Smooth muscle cell (in vitro differentiated cells): Measurements from ENCODE around the gene BRD1. TPM values are rescaled to one million over a fixed set of nuclear protein-coding genes. Genes with fewer than 3 reads are reported as not detected.

Source experiments
- DNase-seq: peaks from one replicate; lab custom pipeline; 2025; ENCODE audit not compliant: unreplicated experiment; lab: John Stamatoyannopoulos, UW
- H2AFZ ChIP-seq: fragments of 200-600 bp; sonication (generic); 2 replicates; pipeline ENCODE4 v1.6.0; 2016; ENCODE audit warnings: antibody characterized with exemption, low read depth, mild to moderate bottlenecking
- H3F3A ChIP-seq: fragments of 200-600 bp; sonication (generic); 2 replicates; pipeline ENCODE4 v1.6.0; 2017; ENCODE audit warnings: antibody characterized with exemption, low read depth
- H3K27ac ChIP-seq: fragments of 200-600 bp; sonication (generic); 2 replicates; pipeline ENCODE4 v1.5.1; 2016; ENCODE audit warnings: low read depth, mild to moderate bottlenecking
- H3K27me3 ChIP-seq: fragments of 200-600 bp; sonication (generic); 2 replicates; pipeline ENCODE4 v1.6.1; 2016; ENCODE audit warnings: low read depth, mild to moderate bottlenecking
- H3K36me3 ChIP-seq: fragments of 200-600 bp; sonication (generic); 2 replicates; pipeline ENCODE4 v1.5.1; 2016; ENCODE audit warnings: low read depth
- H3K4me1 ChIP-seq: fragments of 200-600 bp; sonication (generic); 2 replicates; pipeline ENCODE4 v1.5.1; 2016; ENCODE audit warnings: low read depth
- H3K4me2 ChIP-seq: fragments of 200-600 bp; sonication (generic); 2 replicates; pipeline ENCODE4 v1.6.0; 2016; ENCODE audit warnings: mild to moderate bottlenecking
- H3K4me3 ChIP-seq: fragments of 200-600 bp; sonication (generic); 2 replicates; pipeline ENCODE4 v1.5.1; 2016; ENCODE audit warnings: mild to moderate bottlenecking
- H3K79me2 ChIP-seq: fragments of 200-600 bp; sonication (generic); 2 replicates; pipeline ENCODE4 v1.6.0; 2016; ENCODE audit warnings: low read depth, mild to moderate bottlenecking
- H3K9ac ChIP-seq: fragments of 200-600 bp; sonication (generic); 2 replicates; pipeline ENCODE4 v1.6.0; 2016; ENCODE audit warnings: low read depth
- H3K9me3 ChIP-seq: fragments of 200-600 bp; sonication (generic); replicated peaks from 2 replicates; pipeline ENCODE4 v1.5.1; 2016; ENCODE audit warnings: low read depth
- H4K20me1 ChIP-seq: fragments of 200-600 bp; sonication (generic); 2 replicates; pipeline ENCODE4 v1.6.0; 2016; ENCODE audit warnings: low read depth
- CTCF ChIP-seq: fragments of 200-600 bp; sonication (generic); IDR thresholded peaks from 2 replicates; pipeline ENCODE4 v1.5.1; 2017; ENCODE audit warnings: borderline replicate concordance, mild to moderate bottlenecking, antibody characterized with exemption; ENCODE audit not compliant: insufficient read depth, poor library complexity, severe bottlenecking
- WGBS: methylation state at CpG from one replicate; pipeline ENCODE4 v1.1.7; 2016; ENCODE audit warnings: low lambda C conversion rate; 5-methylcytosine and 5-hydroxymethylcytosine counted together
- polyA plus RNA-seq: library from polyadenylated mRNA; unstranded; fragments of >200 nt; fragmentation: Nextera tagmentation; extraction: Ambion mirVana; gene quantifications from 2 replicates; pipeline ENCODE4 v1.2.1, GENCODE V29; 2016
- total RNA-seq: library from RNA; depleted of rRNA; stranded (reverse); fragments of >200 nt; gene quantifications from 2 replicates; pipeline ENCODE4 v1.2.3, GENCODE V29; 2014

The BRD1 gene
- total and polyA plus RNA-seq, 2 experiments from 2014 or later: 15.0 to 20.5 TPM

DNA sequence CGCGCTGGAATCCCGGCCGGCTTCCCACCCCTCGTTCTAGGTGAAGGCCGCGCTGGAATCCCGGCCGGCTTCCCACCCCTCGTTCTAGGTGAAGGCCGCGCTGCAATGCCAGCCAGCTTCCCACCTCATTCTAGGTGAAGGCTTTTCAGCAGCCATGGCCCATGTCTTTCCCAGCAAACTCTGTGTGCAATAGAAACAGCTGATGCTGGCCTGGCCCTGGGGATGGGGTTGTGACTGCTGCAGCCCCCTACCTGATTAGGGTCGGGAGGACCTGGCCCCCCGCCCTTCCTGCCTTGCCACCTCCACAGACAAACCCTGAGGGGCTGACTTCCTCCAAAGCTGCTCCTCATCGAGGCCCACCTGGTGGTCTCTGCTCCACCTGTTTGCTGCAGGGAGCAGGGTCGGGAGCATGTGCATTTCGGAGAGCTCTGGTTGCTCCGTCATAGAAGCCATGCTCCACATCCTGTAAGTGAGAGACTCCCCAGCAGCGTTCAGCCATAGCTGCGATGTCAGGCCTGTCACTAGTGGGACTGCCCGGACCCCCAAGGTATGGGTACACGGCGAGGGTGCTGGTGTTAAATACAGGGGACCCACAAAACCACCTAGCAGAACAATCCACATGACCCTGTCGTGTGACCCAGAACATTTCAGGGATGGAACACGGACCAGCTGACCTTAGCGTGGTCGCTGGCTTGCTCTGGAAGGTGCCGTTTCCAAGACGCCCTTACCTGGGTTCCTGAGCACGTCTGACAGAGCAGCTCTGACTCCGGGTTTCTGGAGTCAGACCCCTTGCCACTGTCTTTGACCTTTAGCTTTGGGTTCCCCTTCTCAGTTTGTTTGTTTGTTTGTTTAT, 29.3 kb upstream of the BRD1 start:
- no peak overlapping the region for H3K9ac ChIP-seq
- peaks cover 5% of the 10 kb centered on the region for H3F3A ChIP-seq
- H3K27ac ChIP-seq: no peak overlapping the region
- peaks cover 17% of the 10 kb centered on the region for H3K4me1 ChIP-seq
- no peaks in the 10 kb centered on the region for H3K36me3 ChIP-seq
- DNase-seq: no peak
- H3K27me3 ChIP-seq: peaks cover 6% of the 10 kb centered on the region
- 97% methylated on average over 21 of the region's 31 CpGs for WGBS
- H3K79me2 ChIP-seq: peaks cover 78% of the 10 kb centered on the region
- no peak overlapping the region for H2AFZ ChIP-seq
- H4K20me1 ChIP-seq: peaks cover 78% of the 10 kb centered on the region
- H3K4me2 ChIP-seq: no peak overlapping the region
- H3K9me3 ChIP-seq: no peaks in the 10 kb centered on the region
- no peak for TF ChIP-seq CTCF
- H3K4me3 ChIP-seq: no peak overlapping the region

- no peak for TF ChIP-seq CTCF
- H3K79me2 ChIP-seq: peaks cover 72% of the 10 kb centered on the region
- H3K9ac ChIP-seq: no peak overlapping the region
- peaks cover 12% of the 10 kb centered on the region for H3K27me3 ChIP-seq
- H4K20me1 ChIP-seq: peaks cover 72% of the 10 kb centered on the region
- H3K9me3 ChIP-seq: no peaks in the 10 kb centered on the region
- no peak overlapping the region for H3K4me3 ChIP-seq
- peaks cover 17% of the 10 kb centered on the region for H3K4me1 ChIP-seq
- H3K4me2 ChIP-seq: no peak overlapping the region
- no peaks in the 10 kb centered on the region for H3F3A ChIP-seq
- no peaks in the 10 kb centered on the region for H3K36me3 ChIP-seq
- 88% methylated on average over 14 of the region's 23 CpGs for WGBS
- H3K27ac ChIP-seq: no peak overlapping the region
- H2AFZ ChIP-seq: no peak overlapping the region
- no peak for DNase-seq
Measured at GRCh38 chr22:49856343-49856742, 28.7 kb upstream of the BRD1 start.

DNA sequence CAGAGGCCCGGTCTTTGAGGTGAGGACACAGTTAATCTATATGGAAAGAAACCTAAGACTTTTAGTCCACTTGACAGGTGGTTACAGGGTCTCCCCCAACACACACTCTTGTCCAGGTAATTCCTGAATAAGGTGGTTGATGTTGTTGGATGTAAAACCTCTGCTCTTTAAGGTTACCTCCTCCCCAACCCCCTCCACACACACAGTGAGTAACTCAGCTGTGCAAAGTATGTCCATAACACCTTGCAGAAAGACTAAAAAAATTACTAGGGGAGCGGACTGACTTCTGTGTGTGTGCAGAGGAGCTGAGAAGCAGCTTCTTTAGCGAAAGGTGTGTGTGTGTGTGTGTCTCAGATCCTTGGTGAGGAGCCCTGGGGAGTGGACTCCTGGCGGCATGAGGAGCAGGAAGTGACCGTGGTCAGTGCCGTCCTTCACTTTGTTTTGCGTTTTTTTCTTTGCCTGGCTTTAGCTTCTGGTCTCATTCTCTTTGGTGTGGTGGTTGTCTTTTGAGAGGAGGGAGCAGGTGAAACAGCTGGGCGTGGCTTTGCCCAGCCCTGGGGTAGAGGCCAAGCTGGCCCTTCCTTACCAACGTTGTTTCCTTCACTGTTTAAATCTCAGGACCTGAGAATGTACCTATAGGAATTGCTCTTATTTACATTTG, 27.7 kb upstream of the BRD1 start:
- no peak for TF ChIP-seq CTCF
- Histone ChIP-seq H2AFZ (no peak overlapping the region), H3K4me3 (peak overlapping the region; percentile 78), H3F3A (no peaks in the 10 kb centered on the region), H3K9ac (peak overlapping the region; percentile 87), H3K27me3 (peaks cover 21% of the 10 kb centered on the region), H3K4me2 (peak overlapping the region; percentile 95), H3K79me2 (peaks cover 62% of the 10 kb centered on the region), H3K36me3 (no peaks in the 10 kb centered on the region), H3K4me1 (peaks cover 17% of the 10 kb centered on the region), H3K27ac (peak overlapping the region; percentile 6), H3K9me3 (no peaks in the 10 kb centered on the region), H4K20me1 (peaks cover 62% of the 10 kb centered on the region)
- no peak for DNase-seq
- WGBS: 63% methylated on average over 9 of the region's 9 CpGs
